H1 (cell line): ENCODE data around the gene PLCB1. TPM values are rescaled to one million over a fixed set of nuclear protein-coding genes. Genes with fewer than 3 reads are reported as not detected.

ENCODE experiments used
- CTCF ChIA-PET: fragments of 300-600 bp; sonication (Branson Sonifier 250); formaldehyde crosslinking; loops from one replicate; lab custom pipeline; 2021; ENCODE audit not compliant: partially characterized antibody; lab: Charles Lee
- POLR2A ChIA-PET: fragments of 300-600 bp; sonication (Branson Sonifier 250); formaldehyde crosslinking; loops from one replicate; lab custom pipeline; 2021; ENCODE audit warnings: inconsistent platforms; ENCODE audit not compliant: partially characterized antibody; lab: Charles Lee
- DNase-seq, 2 experiments: peaks; one replicate each; pipeline versions ENCODE4 v3.0.0 to v3.0.0-alpha.2; 2010 to 2022; ENCODE audit warnings: low spot score in 2 of 2, low read depth in 1 of 2, mixed read lengths in 1 of 2
- FAIRE-seq: peaks from 2 replicates; lab custom pipeline; 2011; peaks lifted over from hg19 to GRCh38; lab: Jason Lieb, UNC
- H2AFZ ChIP-seq: 2 replicates; pipeline ENCODE4 v1.8.1; 2012; ENCODE audit warnings: low read length, inconsistent platforms
- H2AK5ac ChIP-seq: 2 replicates; pipeline ENCODE4 v1.6.1; 2013; ENCODE audit warnings: low read depth, low read length
- H2BK120ac ChIP-seq: replicated peaks from 2 replicates; pipeline ENCODE3; 2013; ENCODE audit warnings: low read depth, low read length, inconsistent platforms
- H2BK12ac ChIP-seq: 2 replicates; pipeline ENCODE4 v1.6.1; 2013; ENCODE audit warnings: low read depth, low read length
- H2BK15ac ChIP-seq: 2 replicates; pipeline ENCODE4 v1.6.1; 2013; ENCODE audit warnings: low read length
- H2BK20ac ChIP-seq: 2 replicates; pipeline ENCODE4 v1.6.1; 2013; ENCODE audit warnings: low read length
- H2BK5ac ChIP-seq: 2 replicates; pipeline ENCODE4 v1.6.1; 2013; ENCODE audit warnings: low read depth, low read length
- H3K14ac ChIP-seq: 2 replicates; pipeline ENCODE4 v1.6.1; 2013; ENCODE audit warnings: inconsistent platforms; ENCODE audit not compliant: insufficient read length
- H3K18ac ChIP-seq: 2 replicates; pipeline ENCODE4 v1.6.1; 2013; ENCODE audit warnings: low read length; ENCODE audit errors: extremely low read depth
- H3K23ac ChIP-seq: 2 replicates; pipeline ENCODE4 v1.6.1; 2013; ENCODE audit warnings: inconsistent platforms; ENCODE audit not compliant: insufficient read length
- H3K23me2 ChIP-seq: 2 replicates; pipeline ENCODE4 v1.6.1; 2013; ENCODE audit warnings: low read depth, low read length
- H3K27ac ChIP-seq: 2 replicates; pipeline ENCODE4 v1.6.1; 2011; ENCODE audit warnings: low read depth, low read length, inconsistent platforms
- H3K27me3 ChIP-seq, 4 experiments: replicated peaks in 1 of 4; 1 replicate in 1 of 4; 2 replicates in 3 of 4; pipeline versions ENCODE4 v1.6.1 to v1.8.1; 2011 to 2013; ENCODE audit warnings: low read length in 3 of 4, mild to moderate bottlenecking in 3 of 4, inconsistent platforms in 2 of 4, mixed read lengths in 2 of 4, moderate library complexity in 1 of 4; ENCODE audit not compliant: control insufficient read depth in 3 of 4, insufficient read depth in 3 of 4; ENCODE audit errors: extremely low read depth in 1 of 4
- H3K36me3 ChIP-seq, 4 experiments: 2 replicates each; pipeline versions ENCODE4 v1.6.1 to v1.8.1; 2011 to 2013; ENCODE audit warnings: mild to moderate bottlenecking in 4 of 4, low read length in 3 of 4, moderate library complexity in 2 of 4, control low read depth in 1 of 4, inconsistent platforms in 1 of 4; ENCODE audit not compliant: insufficient read depth in 4 of 4, control insufficient read depth in 2 of 4
- H3K4ac ChIP-seq: replicated peaks from 2 replicates; pipeline ENCODE3; 2013; ENCODE audit warnings: low read length, low read depth, mixed read lengths, inconsistent platforms; ENCODE audit not compliant: insufficient read length
- H3K4me1 ChIP-seq, 4 experiments: replicated peaks in 1 of 4; 1 replicate in 1 of 4; 2 replicates in 3 of 4; pipeline versions ENCODE4 v1.6.1 to v1.8.1; 2011 to 2013; ENCODE audit warnings: low read length in 3 of 4, inconsistent platforms in 2 of 4, mixed read lengths in 1 of 4; ENCODE audit not compliant: insufficient read depth in 4 of 4, control insufficient read depth in 3 of 4
- H3K4me2 ChIP-seq, 2 experiments: 2 replicates each; pipeline versions ENCODE4 v1.6.1 to v1.8.1; 2011 to 2013; ENCODE audit warnings: low read depth in 2 of 2, low read length in 2 of 2, control low read depth in 1 of 2, inconsistent platforms in 1 of 2, mild to moderate bottlenecking in 1 of 2; ENCODE audit not compliant: insufficient read depth in 1 of 2
- H3K4me3 ChIP-seq, 4 experiments: fragments of 200-600, 300-600 bp in 1 of 4; sonication (generic), shearing (Covaris generic), sonication (Bioruptor Twin) in 1 of 4; 2 replicates each; pipeline versions ENCODE4 v1.5.1 to v1.8.1; 2011 to 2016; ENCODE audit warnings: low read length in 4 of 4, low read depth in 3 of 4, control low read depth in 2 of 4, inconsistent platforms in 2 of 4, mild to moderate bottlenecking in 2 of 4, mixed read lengths in 1 of 4, moderate library complexity in 1 of 4; ENCODE audit not compliant: insufficient read depth in 2 of 4; ENCODE audit errors: extremely low read depth in 1 of 4
- H3K56ac ChIP-seq: replicated peaks from 2 replicates; pipeline ENCODE3; 2013; ENCODE audit warnings: low read depth, mild to moderate bottlenecking, mixed read lengths, low read length, inconsistent platforms; ENCODE audit not compliant: insufficient read length
- H3K79me1 ChIP-seq: 2 replicates; pipeline ENCODE4 v1.6.1; 2013; ENCODE audit warnings: low read depth, low read length, control low read depth
- H3K79me2 ChIP-seq, 2 experiments: 2 replicates each; pipeline versions ENCODE4 v1.6.1 to v1.8.1; 2012 to 2013; ENCODE audit warnings: low read length in 2 of 2, mild to moderate bottlenecking in 2 of 2, inconsistent platforms in 1 of 2; ENCODE audit not compliant: insufficient read depth in 2 of 2, control insufficient read depth in 1 of 2
- H3K9ac ChIP-seq, 4 experiments: replicated peaks in 1 of 4; 1 replicate in 1 of 4; 2 replicates in 3 of 4; pipeline versions ENCODE4 v1.6.1 to v1.8.1; 2011 to 2013; ENCODE audit warnings: low read depth in 3 of 4, low read length in 3 of 4, control low read depth in 2 of 4, mild to moderate bottlenecking in 2 of 4, moderate library complexity in 2 of 4, inconsistent platforms in 1 of 4; ENCODE audit errors: extremely low read depth in 1 of 4
- H3K9me3 ChIP-seq, 2 experiments: 2 replicates each; pipeline versions ENCODE4 v1.6.1 to v1.8.1; 2012 to 2013; ENCODE audit warnings: mild to moderate bottlenecking in 2 of 2, moderate library complexity in 2 of 2, control low read depth in 1 of 2, inconsistent platforms in 1 of 2, low read depth in 1 of 2, low read length in 1 of 2, mixed read lengths in 1 of 2; ENCODE audit not compliant: insufficient read depth in 2 of 2
- H4K20me1 ChIP-seq, 2 experiments: replicated peaks in 1 of 2; 2 replicates each; pipeline versions ENCODE3 to v1.8.1; 2011 to 2013; ENCODE audit warnings: inconsistent platforms in 2 of 2, low read length in 2 of 2, mild to moderate bottlenecking in 1 of 2; ENCODE audit not compliant: insufficient read depth in 2 of 2, control insufficient read depth in 1 of 2
- H4K5ac ChIP-seq: 2 replicates; pipeline ENCODE4 v1.6.1; 2013; ENCODE audit warnings: low read length, low read depth, mixed read lengths, inconsistent platforms; ENCODE audit not compliant: insufficient read length
- H4K8ac ChIP-seq: 2 replicates; pipeline ENCODE4 v1.8.0; 2013; ENCODE audit warnings: mild to moderate bottlenecking, moderate library complexity, low read length, inconsistent platforms; ENCODE audit not compliant: insufficient read depth; ENCODE audit errors: extremely low read depth
- H4K91ac ChIP-seq: replicated peaks from 2 replicates; pipeline ENCODE3; 2013; ENCODE audit warnings: low read length, mixed read lengths, inconsistent platforms; ENCODE audit not compliant: insufficient read length
- JUN ChIP-seq: IDR thresholded peaks from 2 replicates; pipeline ENCODE4 v1.6.1; 2011; ENCODE audit warnings: low read depth, mild to moderate bottlenecking, improper control_type of control experiment, low read length
- JUND ChIP-seq: IDR thresholded peaks from 2 replicates; pipeline ENCODE4 v1.6.1; 2011; ENCODE audit warnings: mild to moderate bottlenecking, improper control_type of control experiment, low read length
- SP4 ChIP-seq: IDR thresholded peaks from 2 replicates; pipeline ENCODE4 v1.6.1; 2012; ENCODE audit warnings: low read length, inconsistent platforms
- WGBS, 2 experiments: shearing (Covaris generic) in 1 of 2; methylation state at CpG; one replicate each; pipeline versions ENCODE4 v1.1.6 to v1.1.7; 2013 to 2015; ENCODE audit warnings: low lambda C conversion rate in 2 of 2, mixed read lengths in 2 of 2, inconsistent platforms in 1 of 2, low coverage in 1 of 2, missing lambda C conversion rate in 1 of 2; ENCODE audit not compliant: insufficient replicate concordance in 2 of 2, insufficient coverage in 1 of 2, insufficient read length in 1 of 2; ENCODE audit errors: extremely low coverage in 1 of 2, missing lambda C conversion rate in 1 of 2; 5-methylcytosine and 5-hydroxymethylcytosine counted together
- polyA plus RNA-seq, 7 experiments: library from polyadenylated mRNA; depleted of rRNA in 3 of 7; stranded (reverse) in 5 of 7; unstranded in 2 of 7; fragments of >200 nt in 5 of 7; fragments of 200-250 nt in 2 of 7; gene quantifications; 1 replicate in 5 of 7; 2 replicates in 1 of 7; 4 replicates in 1 of 7; pipeline versions ENCODE4 v1.2.1 to v1.2.3, GENCODE V29; 2011 to 2013; ENCODE audit warnings: missing spikeins in 2 of 7, mixed read lengths in 2 of 7
- total RNA-seq: library from RNA; stranded (reverse); fragmentation: NEBNext Ultra II Directional; extraction: Animal tissue kit (Norgen Biotek cat#: 25700); gene quantifications from 2 replicates; pipeline ENCODE4 v1.2.1, GENCODE V29; 2021

Gene PLCB1
- total and polyA plus RNA-seq, 2 of the 8 experiments (the other 6 are each of a cell fraction or from before 2014, with no cell fraction given) = 2.6 to 9.1 TPM

DNA sequence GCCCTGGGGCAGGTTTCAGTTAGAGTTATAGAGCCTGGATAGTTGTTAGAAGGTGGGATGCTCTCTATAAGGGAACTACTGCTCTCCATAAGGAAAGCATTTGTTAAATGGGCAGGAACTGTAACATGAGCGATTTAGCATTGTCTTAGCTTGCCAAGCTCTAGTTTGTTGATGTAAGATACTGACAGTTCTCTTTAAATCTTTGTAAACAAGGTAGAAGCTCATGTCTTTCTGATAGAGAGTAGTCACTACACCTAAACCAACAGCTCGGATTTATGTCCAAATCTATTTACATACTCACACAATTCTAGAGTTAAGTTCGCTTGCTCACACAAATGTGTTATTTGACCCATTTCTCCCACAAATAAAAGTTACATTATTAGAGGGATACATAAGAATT, 87.3 kb downstream of the PLCB1 start:
- Histone ChIP-seq H3K4ac (no peak overlapping the region), H3K56ac (no peak overlapping the region), H3K79me2 (no peaks in the 10 kb centered on the region), H3K23ac (no peak overlapping the region), H3K79me1 (no peaks in the 10 kb centered on the region), H2AK5ac (no peak overlapping the region), H3K27me3 (no peaks in the 10 kb centered on the region), H3K9me3 (no peaks in the 10 kb centered on the region), H3K36me3 (no peaks in the 10 kb centered on the region), H3K4me2 (no peak overlapping the region), H4K91ac (no peak overlapping the region), H3K23me2 (no peaks in the 10 kb centered on the region), H2BK120ac (no peak overlapping the region), H3K4me1 (peaks cover 0 to 4% (median 0%) of the 10 kb centered on the region in 4 experiments; a peak in 3 of 7 replicates), H3K18ac (no peak overlapping the region), H2BK15ac (no peak overlapping the region), H3K27ac (no peak overlapping the region), H2BK5ac (no peak overlapping the region), H4K8ac (no peak overlapping the region), H3K4me3 (no peak overlapping the region), H4K5ac (no peak overlapping the region), H3K14ac (no peak overlapping the region), H2BK20ac (no peak overlapping the region), H2BK12ac (no peak overlapping the region), H3K9ac (no peak overlapping the region), H2AFZ (no peak overlapping the region), H4K20me1 (no peaks in the 10 kb centered on the region)
- DNase-seq = no peak
- TF ChIP-seq JUND (no peak), SP4 (no peak), JUN (no peak)
- POLR2A ChIA-PET = no interaction called here
- CTCF ChIA-PET = no interaction called here
- no peak for FAIRE-seq
- WGBS, 2 experiments = 55% methylated on average over 3 of the region's 3 CpGs; no CpG with 5 or more reads in 1 of the 2 experiments
